ENCODE results near the gene FEZF2. TPM values are rescaled to one million over a fixed set of nuclear protein-coding genes. Genes with fewer than 3 reads are reported as not detected.
A peak's percentile ranks its signal among the peaks of the same experiment; 100 is the strongest.

Gene FEZF2
- total and polyA plus RNA-seq, 2 of the 13 experiments (the other 11 are each of a cell fraction or from before 2014, with no cell fraction given) = not detected

GRCh38 chr3:62368290-62368704 lies 5.1 kb downstream of the FEZF2 start:
- TF ChIP-seq ZFYVE20 (CRISPR knock-in tag; IDR thresholded peaks at IDR 0.05; ENCODE audit: borderline replicate concordance, low read depth) = no peak
- no peak for TF ChIP-seq NBN (conservative IDR thresholded peaks at IDR 0.05)
- TF ChIP-seq RARG (CRISPR knock-in tag; IDR thresholded peaks at IDR 0.05; ENCODE audit: low read depth) = no peak
- peak; percentile 37; the same call in 1 of the 2 replicates for TF ChIP-seq ZNF629 (CRISPR knock-in tag; conservative IDR thresholded peaks at IDR 0.05)
- TF ChIP-seq HMG20B (CRISPR knock-in tag; conservative IDR thresholded peaks at IDR 0.05) = no peak
- TF ChIP-seq TBX2 (CRISPR knock-in tag; IDR thresholded peaks at IDR 0.05; ENCODE audit: borderline replicate concordance) = no peak
- no peak for TF ChIP-seq PPARG (CRISPR knock-in tag; conservative IDR thresholded peaks at IDR 0.05)
- DNase-seq (ENCODE audit: low spot score) (no peak), FAIRE-seq (no peak), ATAC-seq (no peak)
- no peaks in the 10 kb centered on the region for H3K79me2 ChIP-seq (ENCODE audit: insufficient read depth, low read length)
- no peak overlapping the region for H3K9ac ChIP-seq (ENCODE audit: insufficient read depth, low read depth, low read length)
- WGBS (ENCODE audit: low lambda C conversion rate) = 57% methylated on average over 14 of the region's 19 CpGs
- intact Hi-C loops (cut with micrococcal nuclease; ENCODE audit: unreplicated experiment) (no loop called here), in situ Hi-C loops (cut with HindIII; ENCODE audit: extremely low pct_ligation_motif_present, low pct_unique_long_range_greater_than_20kb) (no loop called here)
- no peaks in the 10 kb centered on the region for H3K36me3 ChIP-seq (replicated peaks in 1 of 2; ENCODE audit: control insufficient read depth in 1 of 2, insufficient read depth in 2 of 2, low read length in 2 of 2)
- H3K9me3 ChIP-seq (ENCODE audit: low read length) = no peaks in the 10 kb centered on the region
- H3K4me2 ChIP-seq (ENCODE audit: low read depth, low read length) = no peak overlapping the region
- no peaks in the 10 kb centered on the region for H4K20me1 ChIP-seq (ENCODE audit: insufficient read depth, low read length)
- H3K27ac ChIP-seq (ENCODE audit: extremely low read length, insufficient read depth, low read length) = no peak overlapping the region
- no peak overlapping the region for H2AFZ ChIP-seq (ENCODE audit: low read length)
- ChIA-PET POLR2A (no interaction called here), CTCF (ENCODE audit: low intra/inter-chr PET ratio, low total read pairs) (no interaction called here)
- H3K27me3 ChIP-seq (ENCODE audit: control insufficient read depth in 1 of 2, insufficient read depth in 2 of 2, low read length in 2 of 2) = peaks cover 4 to 63% of the 10 kb centered on the region in 2 experiments
- BruUV-seq (replicated peaks) = no TSS peak
- no peaks in the 10 kb centered on the region for H3K4me1 ChIP-seq (ENCODE audit: insufficient read depth, low read length)
- H3K4me3 ChIP-seq (replicated peaks in 1 of 3; ENCODE audit: insufficient read depth in 1 of 3, low read depth in 2 of 3, low read length in 3 of 3) = no peak overlapping the region

GRCh38 chr3:62367763-62368195 lies 5.6 kb downstream of the FEZF2 start:
- Histone ChIP-seq H4K20me1 (ENCODE audit: insufficient read depth, low read length) (no peaks in the 10 kb centered on the region), H3K4me2 (ENCODE audit: low read depth, low read length) (no peak overlapping the region), H3K9me3 (ENCODE audit: low read length) (no peaks in the 10 kb centered on the region), H3K36me3 (replicated peaks in 1 of 2; ENCODE audit: control insufficient read depth in 1 of 2, insufficient read depth in 2 of 2, low read length in 2 of 2) (no peaks in the 10 kb centered on the region), H2AFZ (ENCODE audit: low read length) (no peak overlapping the region), H3K79me2 (ENCODE audit: insufficient read depth, low read length) (no peaks in the 10 kb centered on the region), H3K4me3 (replicated peaks in 1 of 3; ENCODE audit: insufficient read depth in 1 of 3, low read depth in 2 of 3, low read length in 3 of 3) (no peak overlapping the region), H3K27me3 (ENCODE audit: control insufficient read depth in 1 of 2, insufficient read depth in 2 of 2, low read length in 2 of 2) (peaks cover 4 to 62% of the 10 kb centered on the region in 2 experiments), H3K4me1 (ENCODE audit: insufficient read depth, low read length) (no peaks in the 10 kb centered on the region), H3K27ac (ENCODE audit: extremely low read length, insufficient read depth, low read length) (no peak overlapping the region), H3K9ac (ENCODE audit: insufficient read depth, low read depth, low read length) (no peak overlapping the region)
- ChIA-PET CTCF (ENCODE audit: low intra/inter-chr PET ratio, low total read pairs) (no interaction called here), POLR2A (no interaction called here)
- no TSS peak for BruUV-seq (replicated peaks)
- TF ChIP-seq ZNF777 (CRISPR knock-in tag; IDR thresholded peaks at IDR 0.05) (no peak), KDM5B (CRISPR knock-in tag; IDR thresholded peaks at IDR 0.05; ENCODE audit: borderline replicate concordance) (no peak), MYPOP (CRISPR knock-in tag; IDR thresholded peaks at IDR 0.05) (no peak), RXRA (CRISPR knock-in tag; IDR thresholded peaks at IDR 0.05) (no peak), ZBTB25 (CRISPR knock-in tag; IDR thresholded peaks at IDR 0.05) (no peak), ZNF101 (CRISPR knock-in tag; IDR thresholded peaks at IDR 0.05; ENCODE audit: borderline replicate concordance, low read depth) (no peak), E2F1 (CRISPR knock-in tag; IDR thresholded peaks at IDR 0.05) (no peak), MTA3 (CRISPR knock-in tag; IDR thresholded peaks at IDR 0.05) (no peak), ZNF30 (CRISPR knock-in tag; IDR thresholded peaks at IDR 0.05) (no peak)
- intact Hi-C loops (cut with micrococcal nuclease; ENCODE audit: unreplicated experiment) = no loop called here
- 54% methylated on average over 24 of the region's 25 CpGs for WGBS (ENCODE audit: low lambda C conversion rate)
- in situ Hi-C loops (cut with HindIII; ENCODE audit: extremely low pct_ligation_motif_present, low pct_unique_long_range_greater_than_20kb) = no loop called here
- ATAC-seq = no peak
- DNase-seq (ENCODE audit: low spot score) = no peak
- FAIRE-seq = no peak
